ENCODE results near the gene LAMA3.

- TF ChIP-seq CTCF (conservative IDR thresholded peaks at IDR 0.05 in 1 of 2, IDR thresholded peaks at IDR 0.05 in 1 of 2; ENCODE audit: extremely low read depth in 1 of 2, insufficient read depth in 1 of 2, low read depth in 1 of 2, low read length in 2 of 2) (no peak), EZH2 (IDR thresholded peaks at IDR 0.05; ENCODE audit: borderline replicate concordance, low read length) (no peak)
Measured at GRCh38 chr18:23746851-23747250, 57.6 kb downstream of the LAMA3 start.

All from mammary epithelial cell (primary cell).